ENCODE measurements around the gene SERBP1. TPM values are rescaled to one million over a fixed set of nuclear protein-coding genes. Genes with fewer than 3 reads are reported as not detected.
A peak's percentile ranks its signal among the peaks of the same experiment; 100 is the strongest.
"Not testable (repeated sequence)": the region's sequence is repeated elsewhere in the genome, so short reads cannot be mapped to it uniquely, and the experiment has no call there.

Gene SERBP1
- total and polyA plus RNA-seq, 5 donors from 2014 or later = 131 to 148 (median 137) TPM

DNA sequence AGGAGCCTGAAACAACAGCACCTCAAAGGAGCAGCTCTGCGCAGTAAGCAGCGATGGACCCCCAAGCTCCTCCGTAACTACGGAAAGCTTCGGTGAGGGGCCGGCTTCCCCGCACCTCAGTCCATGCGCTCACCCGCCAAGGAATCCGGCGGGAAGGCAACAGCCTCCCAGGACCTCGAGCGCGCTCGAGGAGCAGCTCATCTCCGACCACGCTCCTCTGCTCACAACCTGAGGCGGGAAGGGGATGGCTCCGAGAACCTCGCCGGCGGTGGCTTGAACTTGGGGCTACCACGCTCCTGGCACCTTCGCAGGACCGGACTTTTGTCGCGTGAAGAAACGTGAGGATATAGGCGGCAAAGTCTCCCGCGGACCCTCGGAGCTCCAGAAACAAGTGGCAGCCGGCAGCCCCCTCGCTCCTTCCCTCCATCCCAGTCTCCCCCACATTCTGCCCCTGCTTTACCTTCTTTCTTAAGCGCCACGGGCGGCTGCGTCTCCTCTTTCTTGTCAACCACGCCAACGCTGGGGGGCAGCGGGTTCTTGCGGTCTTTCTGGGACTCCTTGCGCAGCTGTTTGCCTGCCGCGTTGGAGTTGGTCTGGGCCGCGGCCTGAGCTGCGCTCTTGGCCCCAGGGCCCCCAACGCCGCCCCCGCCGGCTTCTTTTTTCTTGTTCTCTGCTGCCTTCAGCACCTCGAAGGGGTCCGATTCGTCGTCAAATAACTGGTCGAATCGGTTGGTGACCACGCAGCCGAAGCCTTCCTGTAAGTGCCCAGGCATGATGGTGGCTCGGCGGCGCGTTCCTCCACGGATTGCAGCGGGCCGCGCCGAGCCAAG, 459 bp downstream of the SERBP1 start:
- Histone ChIP-seq H3K27ac (ENCODE audit: insufficient read depth, low read length, poor library complexity, severe bottlenecking) (peak overlapping the region; percentile 97), H3K27me3 (ENCODE audit: control insufficient read depth, insufficient read depth, low read length) (no peaks in the 10 kb centered on the region), H3K9me3 (ENCODE audit: control insufficient read depth in 2 of 2, low read length in 2 of 2) (no peaks in the 10 kb centered on the region), H3K36me3 (ENCODE audit: control insufficient read depth, insufficient read depth, low read length) (peaks cover 15% of the 10 kb centered on the region), H3K4me3 (ENCODE audit: low read depth, low read length) (peak overlapping the region; percentile 98), H3K4me1 (ENCODE audit: control insufficient read depth, insufficient read depth, low read length, poor library complexity, severe bottlenecking) (peaks cover 42% of the 10 kb centered on the region)
- Mint-ChIP-seq H3K36me3 (peaks cover 20% of the 10 kb centered on the region), H3K9me3 (no peaks in the 10 kb centered on the region), H3K4me3 (peak overlapping the region; percentile 95 to 100 (median 96)), H3K4me1 (peaks cover 19 to 52% (median 41%) of the 10 kb centered on the region in 4 donors), H3K27me3 (peaks cover 6% of the 10 kb centered on the region), H3K27ac (peak overlapping the region; percentile 98 to 100 (median 99))
- ATAC-seq (ENCODE audit: low read depth in 2 of 2) = peak; percentile 1 to 3
- DNase-seq = peak in 2 of 3 donors; percentile 7 to 50

DNA sequence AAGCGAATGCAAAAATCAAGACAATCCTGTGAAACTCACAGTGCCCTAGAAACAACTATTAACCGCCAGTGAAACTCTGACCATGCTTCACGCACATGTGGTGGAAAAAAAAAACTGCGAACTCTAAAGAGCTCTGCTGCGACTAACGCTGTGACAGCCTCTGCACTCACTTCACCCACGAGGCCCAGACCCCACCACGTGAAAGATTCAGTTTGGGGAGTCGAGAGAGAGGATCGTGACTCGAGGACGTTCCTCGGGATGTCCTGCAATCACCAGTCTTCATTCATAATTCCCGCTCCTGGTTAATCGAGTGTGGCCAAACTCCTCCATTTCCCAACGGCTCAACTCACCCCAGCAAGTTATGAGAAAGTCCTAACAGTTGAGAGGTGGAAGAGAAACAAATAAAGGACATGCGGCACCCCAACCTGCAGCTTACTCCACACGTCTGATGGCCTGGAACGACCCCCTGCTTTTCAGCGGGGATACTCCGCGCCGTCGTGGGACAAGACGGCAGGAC, 1.1 kb downstream of the SERBP1 start:
- peak overlapping the region; percentile 98 to 100 (median 99) for H3K27ac Mint-ChIP-seq
- H3K36me3 Mint-ChIP-seq = peaks cover 24% of the 10 kb centered on the region
- peaks cover 24 to 56% (median 46%) of the 10 kb centered on the region in 4 donors for H3K4me1 Mint-ChIP-seq

DNA sequence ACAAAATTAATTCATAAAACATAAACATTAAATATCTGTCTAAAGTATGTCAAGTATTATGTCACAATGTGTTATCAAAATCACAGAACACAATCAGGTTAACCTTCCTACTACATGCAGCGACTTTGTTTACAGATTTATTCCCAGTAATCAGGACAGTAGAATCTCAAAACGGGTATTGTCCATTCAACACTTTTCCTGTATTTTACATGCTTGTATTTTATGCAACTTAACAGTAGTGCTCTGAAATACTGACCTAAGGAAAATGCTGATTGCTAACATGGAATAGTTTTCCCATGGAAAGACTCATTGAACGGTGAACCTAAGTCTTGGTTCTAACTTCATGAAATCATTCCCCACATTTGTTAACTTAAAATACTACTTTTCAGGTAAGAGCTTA, 2.3 kb downstream of the SERBP1 start:
- Mint-ChIP-seq H3K27ac (peak overlapping the region in 2 of 3 donors; percentile 74 to 98), H3K9me3 (no peaks in the 10 kb centered on the region), H3K4me1 (peaks cover 30 to 63% (median 52%) of the 10 kb centered on the region in 4 donors), H3K27me3 (peaks cover 6% of the 10 kb centered on the region), H3K4me3 (peak overlapping the region; percentile 95 to 100 (median 96)), H3K36me3 (peaks cover 31% of the 10 kb centered on the region)
- DNase-seq = no peak
- no peaks in the 10 kb centered on the region for H3K9me3 ChIP-seq (ENCODE audit: control insufficient read depth in 2 of 2, low read length in 2 of 2)
- peak overlapping the region; percentile 98 for H3K4me3 ChIP-seq (ENCODE audit: low read depth, low read length)
- H3K27me3 ChIP-seq (ENCODE audit: control insufficient read depth, insufficient read depth, low read length) = no peaks in the 10 kb centered on the region
- H3K36me3 ChIP-seq (ENCODE audit: control insufficient read depth, insufficient read depth, low read length) = peaks cover 33% of the 10 kb centered on the region
- H3K27ac ChIP-seq (ENCODE audit: insufficient read depth, low read length, poor library complexity, severe bottlenecking) = peak overlapping the region; percentile 97
- H3K4me1 ChIP-seq (ENCODE audit: control insufficient read depth, insufficient read depth, low read length, poor library complexity, severe bottlenecking) = peaks cover 42% of the 10 kb centered on the region
- no peak for ATAC-seq (ENCODE audit: low read depth in 2 of 2)

More for the DNA sequence above, 1.1 kb downstream of the SERBP1 start:
- Histone ChIP-seq H3K4me1 (ENCODE audit: control insufficient read depth, insufficient read depth, low read length, poor library complexity, severe bottlenecking) (peaks cover 42% of the 10 kb centered on the region), H3K4me3 (ENCODE audit: low read depth, low read length) (peak overlapping the region; percentile 98), H3K27ac (ENCODE audit: insufficient read depth, low read length, poor library complexity, severe bottlenecking) (peak overlapping the region; percentile 97), H3K27me3 (ENCODE audit: control insufficient read depth, insufficient read depth, low read length) (no peaks in the 10 kb centered on the region), H3K36me3 (ENCODE audit: control insufficient read depth, insufficient read depth, low read length) (peaks cover 22% of the 10 kb centered on the region), H3K9me3 (ENCODE audit: control insufficient read depth in 2 of 2, low read length in 2 of 2) (no peaks in the 10 kb centered on the region)
- H3K27me3 Mint-ChIP-seq = peaks cover 6% of the 10 kb centered on the region
- H3K4me3 Mint-ChIP-seq = peak overlapping the region; percentile 95 to 100 (median 96)
- ATAC-seq (ENCODE audit: low read depth in 2 of 2) (no peak), DNase-seq (peak; percentile 2 to 57 (median 49))
- H3K9me3 Mint-ChIP-seq = no peaks in the 10 kb centered on the region

DNA sequence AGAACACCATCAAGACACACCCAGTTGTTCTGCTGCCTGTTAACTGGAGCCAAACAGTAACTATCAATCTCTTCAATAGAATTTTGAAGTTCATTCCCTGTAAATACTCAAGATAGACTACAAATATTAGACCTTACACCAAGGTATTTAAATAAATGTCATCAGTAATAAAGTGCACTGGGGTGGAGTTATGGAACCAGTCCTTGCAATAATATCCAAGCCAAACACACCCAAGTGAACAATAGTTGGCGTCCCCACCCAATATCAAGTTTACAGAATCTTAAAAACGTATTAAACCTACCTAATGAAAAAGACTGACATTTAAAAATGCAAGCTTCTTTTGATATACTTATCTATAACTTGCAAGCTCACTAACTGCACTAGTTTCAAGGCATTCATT, 2.7 kb downstream of the SERBP1 start:
- Histone ChIP-seq H3K27me3 (ENCODE audit: control insufficient read depth, insufficient read depth, low read length) (no peaks in the 10 kb centered on the region), H3K4me3 (ENCODE audit: low read depth, low read length) (peak overlapping the region; percentile 98), H3K4me1 (ENCODE audit: control insufficient read depth, insufficient read depth, low read length, poor library complexity, severe bottlenecking) (peaks cover 42% of the 10 kb centered on the region), H3K27ac (ENCODE audit: insufficient read depth, low read length, poor library complexity, severe bottlenecking) (peak overlapping the region; percentile 97), H3K36me3 (ENCODE audit: control insufficient read depth, insufficient read depth, low read length) (peaks cover 38% of the 10 kb centered on the region), H3K9me3 (ENCODE audit: control insufficient read depth in 2 of 2, low read length in 2 of 2) (no peaks in the 10 kb centered on the region)
- DNase-seq (no peak), ATAC-seq (ENCODE audit: low read depth in 2 of 2) (no peak)
- H3K4me3 Mint-ChIP-seq = peak overlapping the region; percentile 95 to 100 (median 96)
- peaks cover 6% of the 10 kb centered on the region for H3K27me3 Mint-ChIP-seq
- peaks cover 34% of the 10 kb centered on the region for H3K36me3 Mint-ChIP-seq
- H3K27ac Mint-ChIP-seq = peak overlapping the region; percentile 69 to 98 (median 74)
- H3K4me1 Mint-ChIP-seq = peaks cover 30 to 64% (median 53%) of the 10 kb centered on the region in 4 donors
- H3K9me3 Mint-ChIP-seq = no peaks in the 10 kb centered on the region

DNA sequence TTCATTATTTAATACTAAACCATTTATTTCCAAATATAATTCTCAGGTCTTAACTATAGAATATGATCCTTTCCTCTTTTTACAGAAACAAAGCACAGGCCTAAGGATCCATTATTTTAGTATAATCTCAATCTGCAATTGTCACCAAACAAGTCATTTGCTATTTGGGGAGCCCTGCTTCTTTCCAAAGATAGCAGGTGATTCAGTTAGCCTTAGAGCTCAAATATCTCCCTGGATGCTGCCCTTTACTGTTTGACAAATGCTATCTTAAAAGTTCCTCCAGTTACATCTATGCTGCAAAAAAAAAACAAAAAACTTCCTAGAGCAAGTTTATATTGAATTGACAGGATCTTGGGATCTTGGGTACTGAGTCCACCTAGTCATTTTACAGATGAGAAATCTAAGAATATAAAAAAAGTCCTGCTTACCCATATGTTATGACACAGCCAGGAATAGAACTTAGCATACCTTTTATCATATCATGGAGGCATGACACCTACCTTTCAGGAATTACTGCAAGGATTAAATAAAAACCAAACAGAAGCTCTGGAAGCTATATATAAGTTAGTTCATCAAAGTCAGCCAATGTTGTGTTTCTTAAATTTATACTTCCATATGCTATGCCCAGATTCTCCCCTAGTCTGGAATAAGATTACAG, 9.2 kb downstream of the SERBP1 start:
- DNase-seq (no peak), ATAC-seq (ENCODE audit: low read depth in 2 of 2) (no peak)
- Mint-ChIP-seq H3K4me3 (peak overlapping the region in 2 of 4 donors; percentile 33 to 35), H3K4me1 (peaks cover 42 to 81% (median 62%) of the 10 kb centered on the region in 4 donors), H3K27me3 (no peaks in the 10 kb centered on the region), H3K36me3 (peaks cover 53% of the 10 kb centered on the region), H3K27ac (peak overlapping the region in 2 of 3 donors; percentile 48 to 73), H3K9me3 (no peaks in the 10 kb centered on the region)
- Histone ChIP-seq H3K4me1 (ENCODE audit: control insufficient read depth, insufficient read depth, low read length, poor library complexity, severe bottlenecking) (peaks cover 24% of the 10 kb centered on the region), H3K27me3 (ENCODE audit: control insufficient read depth, insufficient read depth, low read length) (no peaks in the 10 kb centered on the region), H3K36me3 (ENCODE audit: control insufficient read depth, insufficient read depth, low read length) (peaks cover 98% of the 10 kb centered on the region), H3K9me3 (ENCODE audit: control insufficient read depth in 2 of 2, low read length in 2 of 2) (no peaks in the 10 kb centered on the region), H3K27ac (ENCODE audit: insufficient read depth, low read length, poor library complexity, severe bottlenecking) (no peak overlapping the region), H3K4me3 (ENCODE audit: low read depth, low read length) (no peak overlapping the region)

DNA sequence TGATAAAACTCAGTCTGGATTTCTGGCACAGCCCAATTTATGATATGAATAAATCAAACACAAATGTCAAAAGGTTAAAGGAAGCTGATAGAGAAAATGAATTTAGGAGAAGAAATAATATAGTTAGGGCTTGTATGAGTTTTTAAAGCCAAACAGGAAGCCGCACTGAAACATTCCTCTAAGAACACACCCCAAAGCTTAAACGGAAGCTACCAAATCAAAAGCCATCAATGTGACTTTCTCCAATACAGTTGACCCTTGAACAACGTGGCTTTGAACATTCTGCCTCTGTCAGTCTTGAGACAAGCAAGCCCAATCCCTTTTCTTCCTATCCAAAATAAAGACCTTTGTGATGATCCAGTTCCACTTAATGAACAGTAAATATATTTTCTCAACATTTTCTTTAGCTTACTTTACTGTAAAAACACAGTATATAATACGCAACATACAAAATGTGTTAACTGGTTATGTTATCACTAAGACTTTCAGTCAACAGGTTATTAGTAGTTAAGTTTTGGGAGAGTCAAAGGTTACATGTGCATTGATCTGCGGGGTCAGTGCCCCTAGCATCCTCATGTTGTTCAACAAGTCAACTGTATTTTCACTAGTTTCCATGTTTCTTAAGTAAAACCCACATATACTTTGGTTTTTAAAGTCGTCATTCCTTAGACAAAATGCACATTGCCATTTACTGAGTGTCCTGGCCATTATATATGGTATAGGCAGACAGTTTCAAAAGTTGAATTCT, 11.2 kb downstream of the SERBP1 start:
- Histone ChIP-seq H3K4me3 (ENCODE audit: low read depth, low read length) (peak overlapping the region; percentile 43), H3K27ac (ENCODE audit: insufficient read depth, low read length, poor library complexity, severe bottlenecking) (no peak overlapping the region), H3K4me1 (ENCODE audit: control insufficient read depth, insufficient read depth, low read length, poor library complexity, severe bottlenecking) (peaks cover 16% of the 10 kb centered on the region), H3K9me3 (ENCODE audit: control insufficient read depth in 2 of 2, low read length in 2 of 2) (no peaks in the 10 kb centered on the region), H3K36me3 (ENCODE audit: control insufficient read depth, insufficient read depth, low read length) (peaks cover 98% of the 10 kb centered on the region), H3K27me3 (ENCODE audit: control insufficient read depth, insufficient read depth, low read length) (no peaks in the 10 kb centered on the region)
- DNase-seq = peak in 1 of 3 donors; percentile 44
- Mint-ChIP-seq H3K9me3 (no peaks in the 10 kb centered on the region), H3K4me1 (peaks cover 37 to 75% (median 59%) of the 10 kb centered on the region in 4 donors), H3K27ac (peak overlapping the region; percentile 38 to 54 (median 52)), H3K27me3 (no peaks in the 10 kb centered on the region), H3K36me3 (peaks cover 51% of the 10 kb centered on the region), H3K4me3 (peak overlapping the region in 2 of 4 donors; percentile 36 to 40)
- ATAC-seq (ENCODE audit: low read depth in 2 of 2) = no peak

DNA sequence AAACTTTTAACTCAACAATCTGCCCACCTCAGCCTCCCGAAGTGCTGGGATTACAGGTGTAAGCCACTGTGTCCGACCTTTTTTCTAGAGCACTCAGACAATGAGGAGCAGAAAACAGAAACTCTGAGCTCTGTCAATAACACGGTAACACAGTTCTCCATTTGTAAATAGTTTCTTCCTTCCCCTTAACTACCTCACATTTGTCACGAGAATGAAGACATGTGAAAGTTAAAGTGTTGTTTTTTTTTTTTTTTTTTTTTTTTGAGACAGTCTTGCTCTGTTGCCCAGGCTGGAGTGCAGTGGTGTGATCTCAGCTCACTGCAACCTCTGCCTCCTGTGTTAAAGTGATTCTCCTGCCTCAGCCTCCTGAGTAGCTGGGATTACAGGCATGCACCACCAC, 12.5 kb downstream of the SERBP1 start:
- H3K9me3 Mint-ChIP-seq; H3K4me3 Mint-ChIP-seq; ATAC-seq (ENCODE audit: low read depth in 2 of 2); DNase-seq; H3K27ac ChIP-seq (ENCODE audit: insufficient read depth, low read length, poor library complexity, severe bottlenecking); H3K27me3 ChIP-seq (ENCODE audit: control insufficient read depth, insufficient read depth, low read length); H3K9me3 ChIP-seq (ENCODE audit: control insufficient read depth in 2 of 2, low read length in 2 of 2); H3K27me3 Mint-ChIP-seq; H3K4me3 ChIP-seq (ENCODE audit: low read depth, low read length): not testable (repeated sequence)
- Histone ChIP-seq H3K4me1 (ENCODE audit: control insufficient read depth, insufficient read depth, low read length, poor library complexity, severe bottlenecking) (peaks cover 16% of the 10 kb centered on the region), H3K36me3 (ENCODE audit: control insufficient read depth, insufficient read depth, low read length) (peaks cover 97% of the 10 kb centered on the region)
- peaks cover 44% of the 10 kb centered on the region for H3K36me3 Mint-ChIP-seq
- peak overlapping the region in 2 of 3 donors; percentile 15 to 51 for H3K27ac Mint-ChIP-seq
- peaks cover 32 to 71% (median 53%) of the 10 kb centered on the region in 4 donors for H3K4me1 Mint-ChIP-seq
